Tibial artery (tissue), 4 donors: ENCODE data around the gene ZRANB3.
"Not testable (repeated sequence)": the region's sequence is repeated elsewhere in the genome, so short reads cannot be mapped to it uniquely, and the experiment has no call there.

Source experiments
- DNase-seq, 2 donors: peaks; one replicate each; pipeline ENCODE4 v3.0.0-alpha.2; 2019
- H3K27ac ChIP-seq, 2 donors: fragments of 200-600 bp; sonication (generic) in 1 of 2; 1 replicate in 1 of 2; 2 replicates in 1 of 2; pipeline ENCODE4 v1.5.1; 2018 to 2019; ENCODE audit warnings: mild to moderate bottlenecking in 1 of 2
- H3K27me3 ChIP-seq, 2 donors: fragments of 200-600 bp; sonication (generic) in 1 of 2; one replicate each; pipeline versions ENCODE4 v1.5.1 to v1.6.0; 2016 to 2019
- H3K36me3 ChIP-seq, 3 donors: fragments of 200-600 bp; sonication (generic) in 2 of 3; one replicate each; pipeline ENCODE4 v1.5.1; 2016 to 2019; ENCODE audit warnings: mild to moderate bottlenecking in 2 of 3
- H3K4me1 ChIP-seq, 4 donors: fragments of 200-600 bp; sonication (generic) in 2 of 4; 1 replicate in 3 of 4; 2 replicates in 1 of 4; pipeline ENCODE4 v1.5.1; 2016 to 2019
- H3K4me3 ChIP-seq, 2 donors: fragments of 200-600 bp; sonication (generic) in 1 of 2; 1 replicate in 1 of 2; 2 replicates in 1 of 2; pipeline ENCODE4 v1.5.1; 2018 to 2019; ENCODE audit warnings: mild to moderate bottlenecking in 2 of 2
- H3K9me3 ChIP-seq, 3 donors: fragments of 200-600 bp; sonication (generic) in 1 of 3; one replicate each; pipeline ENCODE4 v1.5.1; 2016 to 2019
- intact Hi-C: fragments of 100-400 bp; cut with DNase I; formaldehyde crosslinking; loops from one replicate; pipeline ENCODE4 v1.15.0; 2023; ENCODE audit warnings: low total_unique reads
- TF ChIP-seq, protein P1 (sequence below), 2 experiments: fragments of 200-600 bp in 1 of 2; fragments of 450-650 bp in 1 of 2; IDR thresholded peaks; one replicate each; pipeline ENCODE4 v1.5.1; 2017 to 2019; ENCODE audit warnings: antibody characterized with exemption in 2 of 2, mild to moderate bottlenecking in 1 of 2, moderate library complexity in 1 of 2

The ZRANB3 gene

DNA sequence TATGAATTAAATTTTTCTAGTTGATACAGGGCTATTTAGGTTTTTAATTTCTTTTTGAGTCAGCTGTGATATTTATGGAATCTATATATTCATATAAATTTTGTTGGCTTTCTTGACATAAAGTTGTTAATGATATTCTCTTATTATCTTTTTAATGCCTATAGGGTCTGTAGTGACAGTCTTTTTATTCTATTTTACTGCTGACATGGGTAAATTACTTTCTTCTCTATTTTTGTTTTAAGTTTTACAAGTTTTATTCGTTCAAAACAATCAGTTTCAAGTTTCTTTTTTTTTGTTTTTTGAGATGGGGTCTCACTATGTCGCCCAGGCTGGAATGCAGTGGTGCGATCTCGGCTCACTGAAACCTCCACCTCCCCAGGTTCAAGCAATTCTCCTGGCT lies 226.3 kb downstream of the ZRANB3 start:
- Histone ChIP-seq H3K4me3 (no peak overlapping the region), H3K27me3 (no peaks in the 10 kb centered on the region), H3K27ac (no peak overlapping the region), H3K36me3 (no peaks in the 10 kb centered on the region), H3K9me3 (peaks cover 0 to 9% (median 0%) of the 10 kb centered on the region in 3 donors), H3K4me1 (no peaks in the 10 kb centered on the region)
- DNase-seq = no peak
- intact Hi-C loops = no loop called here
- TF ChIP-seq, protein P1, sequence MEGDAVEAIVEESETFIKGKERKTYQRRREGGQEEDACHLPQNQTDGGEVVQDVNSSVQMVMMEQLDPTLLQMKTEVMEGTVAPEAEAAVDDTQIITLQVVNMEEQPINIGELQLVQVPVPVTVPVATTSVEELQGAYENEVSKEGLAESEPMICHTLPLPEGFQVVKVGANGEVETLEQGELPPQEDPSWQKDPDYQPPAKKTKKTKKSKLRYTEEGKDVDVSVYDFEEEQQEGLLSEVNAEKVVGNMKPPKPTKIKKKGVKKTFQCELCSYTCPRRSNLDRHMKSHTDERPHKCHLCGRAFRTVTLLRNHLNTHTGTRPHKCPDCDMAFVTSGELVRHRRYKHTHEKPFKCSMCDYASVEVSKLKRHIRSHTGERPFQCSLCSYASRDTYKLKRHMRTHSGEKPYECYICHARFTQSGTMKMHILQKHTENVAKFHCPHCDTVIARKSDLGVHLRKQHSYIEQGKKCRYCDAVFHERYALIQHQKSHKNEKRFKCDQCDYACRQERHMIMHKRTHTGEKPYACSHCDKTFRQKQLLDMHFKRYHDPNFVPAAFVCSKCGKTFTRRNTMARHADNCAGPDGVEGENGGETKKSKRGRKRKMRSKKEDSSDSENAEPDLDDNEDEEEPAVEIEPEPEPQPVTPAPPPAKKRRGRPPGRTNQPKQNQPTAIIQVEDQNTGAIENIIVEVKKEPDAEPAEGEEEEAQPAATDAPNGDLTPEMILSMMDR (IDR thresholded peaks at IDR 0.05) = no peak

DNA sequence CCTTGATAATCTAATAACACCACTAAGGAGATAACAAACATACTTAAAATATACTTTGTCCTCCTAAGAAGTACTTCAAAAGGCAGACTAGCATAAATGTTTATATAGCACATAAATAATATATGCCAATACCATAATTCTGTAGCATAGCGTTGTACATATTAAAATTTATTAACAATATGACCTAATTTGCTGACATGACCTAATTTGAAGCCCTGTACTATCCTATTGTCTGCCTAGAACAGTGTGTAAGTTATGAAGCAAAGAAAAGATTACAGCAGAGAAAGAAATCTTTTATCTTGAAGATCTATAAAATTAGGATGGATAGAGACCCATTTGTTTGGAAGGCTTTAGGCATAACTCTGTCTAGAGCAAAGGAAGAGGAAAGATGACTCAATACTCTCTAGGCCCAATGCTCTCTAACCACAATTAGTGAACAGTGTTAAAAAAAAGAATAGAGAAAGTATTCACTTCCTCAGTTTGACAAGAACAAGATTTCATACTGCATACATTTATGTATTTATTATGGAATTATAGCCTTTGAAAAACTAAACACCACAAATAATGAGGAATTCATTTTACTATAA lies 231.3 kb downstream of the ZRANB3 start:
- H3K27ac ChIP-seq = no peak overlapping the region
- peaks cover 10 to 21% (median 13%) of the 10 kb centered on the region in 3 donors for H3K36me3 ChIP-seq
- H3K4me3 ChIP-seq = no peak overlapping the region
- intact Hi-C loops = no loop called here
- peaks cover 0 to 17% (median 10%) of the 10 kb centered on the region in 3 donors for H3K9me3 ChIP-seq
- no peaks in the 10 kb centered on the region for H3K4me1 ChIP-seq
- TF ChIP-seq, protein P1 (IDR thresholded peaks at IDR 0.05) = no peak
- no peak for DNase-seq
- H3K27me3 ChIP-seq = no peaks in the 10 kb centered on the region

DNA sequence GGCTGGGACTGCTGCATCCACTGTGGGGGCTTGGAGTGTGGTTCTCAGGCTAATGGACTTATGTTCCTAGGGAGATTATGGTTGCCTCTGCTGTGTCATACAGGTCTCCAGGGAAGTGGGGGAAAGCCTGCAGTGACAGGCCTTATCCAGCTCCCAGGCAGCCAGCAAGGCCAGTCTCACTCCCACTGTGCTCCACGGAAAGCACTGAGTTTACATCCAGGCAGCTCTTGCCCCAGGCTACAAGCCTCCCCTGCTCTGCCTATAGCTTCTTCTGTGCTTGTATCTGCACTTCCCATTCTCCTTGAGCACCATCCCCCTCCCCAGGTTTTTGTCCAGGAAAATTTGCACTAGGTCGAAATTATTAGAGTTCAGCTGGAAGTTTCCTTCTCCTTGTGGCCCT lies 231.9 kb downstream of the ZRANB3 start:
- intact Hi-C loops = no loop called here
- Histone ChIP-seq H3K27me3 (no peaks in the 10 kb centered on the region), H3K9me3 (peaks cover 0 to 17% (median 12%) of the 10 kb centered on the region in 3 donors), H3K27ac (no peak overlapping the region), H3K36me3 (peaks cover 10 to 21% (median 13%) of the 10 kb centered on the region in 3 donors), H3K4me3 (no peak overlapping the region), H3K4me1 (no peaks in the 10 kb centered on the region)
- TF ChIP-seq, protein P1 (IDR thresholded peaks at IDR 0.05) = no peak
- no peak for DNase-seq

DNA sequence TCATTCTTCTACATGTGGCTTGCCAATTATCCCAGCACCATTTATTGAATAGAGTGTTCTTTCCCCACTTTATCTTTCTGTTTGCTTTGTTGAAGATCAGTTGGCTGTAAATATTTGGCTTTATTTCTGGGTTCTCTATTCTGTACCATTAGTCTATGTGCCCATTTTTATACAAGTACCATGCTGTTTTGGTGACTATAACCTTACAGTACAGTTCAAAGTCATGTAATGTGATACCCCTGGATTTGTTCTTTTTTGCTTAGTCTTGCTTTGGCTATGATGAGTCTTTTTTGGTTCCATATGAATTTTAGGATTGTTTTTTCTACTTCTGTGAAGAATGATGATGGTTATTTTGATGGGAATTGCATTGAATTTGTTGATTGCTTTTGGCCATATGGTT lies 243.9 kb downstream of the ZRANB3 start:
- H3K36me3 ChIP-seq, H3K4me1 ChIP-seq, H3K4me3 ChIP-seq, intact Hi-C loops, DNase-seq, H3K27me3 ChIP-seq, H3K27ac ChIP-seq: not testable (repeated sequence)
- peaks cover 8 to 25% (median 13%) of the 10 kb centered on the region in 3 donors for H3K9me3 ChIP-seq

DNA sequence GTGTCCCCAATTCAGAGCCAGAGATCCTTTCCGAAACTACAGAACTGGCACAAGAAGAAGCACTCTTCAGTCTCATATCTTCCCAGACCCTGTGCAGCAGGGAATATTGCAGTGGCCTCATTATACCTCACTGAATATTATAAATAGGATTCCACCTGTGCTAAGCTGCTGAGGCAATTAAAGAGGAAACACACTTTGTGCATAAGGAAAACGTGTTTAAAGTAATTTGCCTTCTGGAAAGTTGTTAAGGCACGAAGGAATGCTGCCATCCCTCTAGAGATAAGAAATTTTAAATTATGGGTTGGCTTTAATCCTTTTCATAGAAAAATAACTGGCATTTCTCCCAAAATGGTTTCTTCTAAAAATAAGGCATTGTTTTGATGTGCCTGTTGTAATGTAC lies 245.6 kb downstream of the ZRANB3 start:
- TF ChIP-seq, protein P1 (IDR thresholded peaks at IDR 0.05) = no peak
- H3K4me1 ChIP-seq = no peaks in the 10 kb centered on the region
- no peaks in the 10 kb centered on the region for H3K27me3 ChIP-seq
- H3K9me3 ChIP-seq = peaks cover 5 to 20% (median 8%) of the 10 kb centered on the region in 3 donors
- no peak overlapping the region for H3K4me3 ChIP-seq
- H3K27ac ChIP-seq = no peak overlapping the region
- no peak for DNase-seq
- intact Hi-C loops = no loop called here
- H3K36me3 ChIP-seq = no peaks in the 10 kb centered on the region

DNA sequence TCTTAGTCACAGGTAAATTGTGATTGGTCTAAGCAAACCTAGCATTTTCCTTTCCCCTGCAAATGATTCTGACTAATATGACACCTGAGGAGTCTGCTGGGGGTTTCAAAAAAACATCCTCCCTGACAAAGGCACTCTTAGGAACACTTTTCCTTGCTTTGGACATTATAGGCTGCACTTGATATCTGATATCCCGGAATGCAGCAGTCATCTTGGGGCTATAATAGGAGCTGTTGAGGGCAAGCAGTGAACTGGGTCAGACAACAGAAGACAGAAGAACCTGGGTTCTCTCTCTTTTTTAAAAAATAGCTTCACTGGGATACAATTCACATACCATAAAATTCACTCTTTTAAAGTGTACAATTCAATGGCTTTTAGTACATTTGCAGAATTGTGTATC lies 249.6 kb downstream of the ZRANB3 start:
- no peak overlapping the region for H3K4me3 ChIP-seq
- peaks cover 0 to 4% (median 0%) of the 10 kb centered on the region in 3 donors for H3K9me3 ChIP-seq
- TF ChIP-seq, protein P1 (IDR thresholded peaks at IDR 0.05) = no peak
- H3K27me3 ChIP-seq = no peaks in the 10 kb centered on the region
- H3K36me3 ChIP-seq = no peaks in the 10 kb centered on the region
- no peaks in the 10 kb centered on the region for H3K4me1 ChIP-seq
- H3K27ac ChIP-seq = no peak overlapping the region
- intact Hi-C loops = no loop called here
- no peak for DNase-seq
